HG02852 (cell line): ENCODE data around the gene RELT.

Experiments
- ATAC-seq: cut with Tn5 transposase; IDR thresholded peaks from one replicate; pipeline ENCODE4 v1.9.1; 2021; ENCODE audit warnings: mild to moderate bottlenecking, moderate library complexity; ENCODE audit not compliant: unreplicated experiment

RELT gene

GRCh38 chr11:73401924-73402833 lies 26.0 kb downstream of the RELT start:
- no peak for ATAC-seq

- no peak for ATAC-seq
These were observed 26.6 kb downstream of the RELT start for GRCh38 chr11:73402834-73403185.

- ATAC-seq, result no peak
These were observed 27.3 kb downstream of the RELT start for GRCh38 chr11:73403541-73403940.

- ATAC-seq, result no peak
These were observed 27.8 kb downstream of the RELT start for GRCh38 chr11:73404048-73404447.

GRCh38 chr11:73404506-73405145 lies 28.4 kb downstream of the RELT start:
- ATAC-seq, result no peak

GRCh38 chr11:73405146-73405510 lies 28.9 kb downstream of the RELT start:
- no peak for ATAC-seq

- no peak for ATAC-seq
These were observed 29.9 kb downstream of the RELT start for GRCh38 chr11:73406131-73406530.

- ATAC-seq, result no peak
These were observed 30.4 kb downstream of the RELT start for GRCh38 chr11:73406619-73407018.

GRCh38 chr11:73409431-73409830 lies 33.2 kb downstream of the RELT start:
- ATAC-seq, result no peak

- ATAC-seq, result no peak
These were observed 34.4 kb downstream of the RELT start for GRCh38 chr11:73410627-73411026.

GRCh38 chr11:73411031-73411430 lies 34.8 kb downstream of the RELT start:
- ATAC-seq, result no peak

- no peak for ATAC-seq
These were observed 36.1 kb downstream of the RELT start for GRCh38 chr11:73412308-73412707.

- no peak for ATAC-seq
These were observed 37.1 kb downstream of the RELT start for GRCh38 chr11:73413256-73413655.

GRCh38 chr11:73414977-73415651 lies 38.9 kb downstream of the RELT start:
- no peak for ATAC-seq

- ATAC-seq, result no peak
These were observed 39.8 kb downstream of the RELT start for GRCh38 chr11:73415854-73416615.

- ATAC-seq, result no peak
These were observed 40.6 kb downstream of the RELT start for GRCh38 chr11:73416786-73417185.

GRCh38 chr11:73420136-73420535 lies 43.9 kb downstream of the RELT start:
- ATAC-seq, result no peak

- ATAC-seq, result no peak
These were observed 46.7 kb downstream of the RELT start for GRCh38 chr11:73422886-73423285.

GRCh38 chr11:73423506-73423905 lies 47.3 kb downstream of the RELT start:
- no peak for ATAC-seq

GRCh38 chr11:73425108-73425507 lies 48.9 kb downstream of the RELT start:
- no peak for ATAC-seq

- no peak for ATAC-seq
These were observed 50.1 kb downstream of the RELT start for GRCh38 chr11:73426219-73426850.
